Cardiac septum (tissue), 1 donor: ENCODE data around the gene CITED4. TPM values are rescaled to one million over a fixed set of nuclear protein-coding genes. Genes with fewer than 3 reads are reported as not detected.

Experiments
- DNase-seq: peaks from one replicate; pipeline ENCODE4 v3.0.0-alpha.2; 2020; ENCODE audit warnings: low spot score
- intact Hi-C: fragments of 100-400 bp; cut with DNase I; formaldehyde crosslinking; loops from one replicate; pipeline ENCODE4 v1.14.0; 2022
- total RNA-seq: library from RNA; stranded (reverse); fragmentation: NEBNext Ultra II Directional; extraction: Animal tissue kit (Norgen Biotek cat#: 25700); gene quantifications from one replicate; pipeline ENCODE4 v1.2.1, GENCODE V29; 2021
- donor health status: DM: no; HTN: no; CAD: no.

The CITED4 gene
- total RNA-seq, 1 donor from 2014 or later = 8.7 TPM

GRCh38 chr1:40820251-40820797, 41.8 kb downstream of the CITED4 start:
- intact Hi-C loops = no loop called here
- DNase-seq = no peak

GRCh38 chr1:40819101-40819500, 43.1 kb downstream of the CITED4 start:
- no peak for DNase-seq
- intact Hi-C loops = no loop called here

- intact Hi-C loops = no loop called here
- DNase-seq = no peak
Measured at GRCh38 chr1:40818264-40818961, 43.8 kb downstream of the CITED4 start.

DNA sequence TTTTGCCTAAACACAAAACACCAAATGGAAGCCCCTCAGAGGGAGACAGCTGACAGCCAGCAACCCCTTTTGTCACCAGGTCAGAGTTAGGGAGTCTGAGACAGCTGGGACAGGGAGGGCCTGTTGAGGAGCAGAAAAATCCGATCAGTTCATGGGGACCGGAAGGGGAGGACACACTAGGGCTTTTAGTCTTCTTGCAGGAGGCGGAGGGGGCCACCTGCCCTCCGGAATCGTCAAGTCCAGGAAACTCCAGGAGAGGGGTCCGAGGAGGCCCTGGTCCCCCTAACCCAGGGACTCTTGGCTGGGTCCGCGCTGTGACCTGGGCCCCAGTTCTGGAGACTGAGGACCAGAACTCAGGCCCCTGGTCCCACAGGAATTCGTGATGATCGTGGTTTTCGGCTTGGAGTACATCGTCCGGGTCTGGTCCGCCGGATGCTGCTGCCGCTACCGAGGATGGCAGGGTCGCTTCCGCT, 44.3 kb downstream of the CITED4 start:
- intact Hi-C loops = no loop called here
- no peak for DNase-seq

- intact Hi-C loops = no loop called here
- no peak for DNase-seq
Measured at GRCh38 chr1:40815420-40815819, 46.7 kb downstream of the CITED4 start.

Other genes with a start within 250 kb of the CITED4 start
- gene RIMS3, start 196.7 kb downstream of the CITED4 start, total RNA-seq = 0.67 TPM
- 61.7 TPM for gene NFYC, start 170.7 kb downstream of the CITED4 start, total RNA-seq
- 3.6 TPM for gene KCNQ4, start 78.6 kb downstream of the CITED4 start, total RNA-seq
- gene CTPS1, start 117.3 kb upstream of the CITED4 start, total RNA-seq = 8.5 TPM
- 0.30 TPM for gene SLFNL1, start 159.4 kb upstream of the CITED4 start, total RNA-seq